CD1c-positive myeloid dendritic cell (primary cell): ENCODE data around the gene AKR1C1.
A peak's percentile ranks its signal among the peaks of the same experiment; 100 is the strongest.
"Not testable (repeated sequence)": the region's sequence is repeated elsewhere in the genome, so short reads cannot be mapped to it uniquely, and the experiment has no call there.

Experiments
- DNase-seq: peaks from one replicate; pipeline ENCODE4 v3.0.0-alpha.2; 2016; ENCODE audit errors: extremely low spot score

The AKR1C1 gene

DNA sequence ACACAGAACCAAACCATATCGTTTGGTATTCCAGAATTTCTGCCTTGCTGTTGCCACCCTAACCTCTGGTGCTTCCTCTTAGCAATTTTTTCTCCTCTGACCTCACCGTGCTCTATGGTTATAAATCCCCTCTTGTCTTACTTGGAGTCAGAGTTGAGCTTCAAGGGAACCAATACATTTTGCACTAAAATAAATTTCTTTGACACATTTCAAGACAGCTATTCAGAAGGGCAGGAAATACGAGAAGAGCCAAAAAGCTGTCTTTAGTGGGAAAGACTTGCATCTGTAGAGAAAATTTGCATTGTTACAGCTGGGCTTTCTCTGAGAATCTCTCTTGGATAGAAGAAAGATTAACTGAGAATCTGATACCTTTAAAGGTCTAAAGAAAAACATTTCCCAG is 54.9 kb downstream of the AKR1C1 start:
- DNase-seq, result no peak

DNA sequence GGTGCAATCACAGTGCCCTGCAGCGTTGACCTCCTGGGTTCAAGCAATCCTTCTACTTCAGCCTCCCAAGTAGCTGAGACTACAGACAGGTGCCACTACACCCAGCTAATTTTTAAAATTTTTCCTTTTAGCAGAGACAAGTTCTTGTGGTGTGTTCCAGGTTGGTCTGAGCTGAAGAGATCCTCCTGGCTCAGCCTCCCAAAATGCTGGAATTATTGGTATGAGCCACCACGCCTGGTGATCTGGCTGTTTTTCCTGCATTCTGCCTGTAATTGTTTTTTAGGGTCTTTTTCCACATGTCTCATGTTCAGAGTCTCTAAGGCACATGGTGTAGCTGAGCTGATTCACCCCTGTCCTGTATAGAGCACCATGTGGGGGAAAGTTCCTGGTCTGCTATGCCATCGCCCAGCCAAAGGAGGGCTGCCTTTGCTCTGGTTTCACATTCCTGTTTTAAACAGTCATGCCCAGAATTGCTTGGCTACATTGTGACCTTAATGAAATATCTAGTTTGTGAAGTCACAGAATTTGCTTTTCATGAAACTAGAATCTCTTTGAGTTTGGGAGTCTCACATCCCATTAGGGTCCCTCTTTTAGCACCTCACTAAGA is 55.6 kb downstream of the AKR1C1 start:
- DNase-seq, result not testable (repeated sequence)

DNA sequence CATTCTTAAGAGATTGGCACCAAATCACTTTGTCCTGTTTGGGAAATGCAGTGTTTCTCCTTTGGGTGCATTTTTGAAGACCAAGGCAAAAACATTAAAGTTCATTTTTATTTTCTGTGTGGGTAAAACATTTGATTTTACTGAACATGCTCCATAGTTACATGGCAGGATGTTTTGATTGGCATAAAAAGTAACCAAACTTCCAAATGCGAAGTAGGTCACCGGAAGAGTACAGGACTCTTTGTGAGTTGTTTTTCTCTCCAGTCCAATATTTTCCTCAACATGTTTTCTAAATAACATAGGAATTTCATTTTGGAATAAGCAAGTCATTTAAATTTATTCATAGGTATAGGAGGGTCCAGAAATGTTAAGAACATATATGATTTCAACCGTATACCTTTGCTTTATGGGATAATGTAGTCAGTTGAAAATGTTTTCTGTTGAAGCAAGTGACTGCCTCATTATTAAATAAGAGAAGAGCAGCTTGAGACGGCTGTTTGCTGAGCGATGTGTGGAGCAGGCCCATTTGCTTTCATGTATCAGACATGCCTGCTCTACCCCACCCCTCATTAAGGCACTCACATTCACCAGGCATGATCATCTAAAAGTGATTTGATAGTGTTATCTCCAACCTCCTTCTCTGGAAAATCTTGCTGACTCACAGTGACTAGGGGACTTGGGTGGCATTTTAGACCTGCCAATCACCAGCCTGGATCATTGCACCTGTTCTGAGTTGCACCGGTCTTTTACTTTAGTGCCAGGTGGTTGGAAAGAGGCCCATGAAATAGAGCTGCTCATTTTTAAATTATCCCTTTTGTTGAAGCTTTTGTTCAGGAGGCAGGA is 56.8 kb downstream of the AKR1C1 start:
- not testable (repeated sequence) for DNase-seq

DNA sequence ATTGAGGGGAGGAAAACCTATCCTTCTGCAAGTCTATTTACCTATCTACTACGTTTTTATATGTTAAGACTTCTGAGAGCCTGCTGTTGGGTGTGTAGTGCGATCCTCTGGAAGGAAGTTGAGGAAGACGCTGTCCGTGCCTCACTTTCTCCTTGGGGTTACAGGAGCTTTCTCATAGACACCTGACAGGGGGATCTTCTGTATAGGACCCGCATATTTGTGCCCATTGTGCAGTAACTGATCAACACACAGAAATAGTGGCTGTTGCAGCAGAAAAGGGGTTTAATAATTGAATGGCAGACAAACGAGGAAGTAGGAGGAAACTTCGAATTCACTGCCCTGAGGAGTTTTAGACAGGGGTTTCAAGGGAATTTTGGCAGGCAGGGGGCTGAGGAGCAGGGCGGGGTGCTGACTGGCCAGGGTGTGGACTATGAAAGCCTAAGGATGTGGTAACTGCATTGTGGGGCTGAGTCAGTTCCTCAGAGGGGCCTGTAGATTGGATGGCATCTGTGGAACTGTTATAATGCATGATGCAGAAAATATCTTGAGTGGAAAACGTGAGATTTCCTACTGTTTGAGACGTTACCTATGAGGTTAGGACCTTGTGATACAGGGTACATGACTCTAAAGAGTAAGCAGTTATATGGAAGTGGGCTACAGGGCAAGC is 58.5 kb downstream of the AKR1C1 start:
- DNase-seq, result not testable (repeated sequence)

DNA sequence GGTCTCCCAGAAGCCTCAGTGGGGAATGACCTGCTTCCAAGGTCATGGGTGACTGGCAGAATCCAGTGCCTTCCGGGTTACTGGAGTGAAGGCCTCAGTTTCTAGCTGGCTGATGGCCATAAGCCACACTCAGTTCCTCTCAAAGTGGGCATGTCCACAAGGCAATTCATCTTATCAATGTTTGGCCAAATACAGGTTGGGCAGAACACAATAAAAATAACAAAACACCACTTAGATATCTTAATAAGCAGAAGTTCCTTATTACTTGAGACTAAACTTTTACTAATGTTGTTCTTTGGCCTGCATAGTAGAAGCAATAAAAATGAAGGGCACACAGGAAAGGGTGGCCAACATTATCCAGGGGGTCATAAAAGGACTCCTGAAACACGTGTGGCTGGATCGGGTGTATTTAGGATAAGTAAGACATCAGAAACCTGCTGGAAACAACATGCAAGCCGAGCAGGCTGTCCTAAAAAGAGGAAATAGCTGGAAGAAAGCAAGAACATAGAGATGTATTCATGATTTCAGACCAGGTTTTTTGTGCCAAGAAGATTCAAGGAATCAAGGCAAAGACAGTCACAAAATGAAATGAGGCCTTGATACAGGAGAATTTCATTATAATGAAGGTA is 60.1 kb downstream of the AKR1C1 start:
- no peak for DNase-seq

DNA sequence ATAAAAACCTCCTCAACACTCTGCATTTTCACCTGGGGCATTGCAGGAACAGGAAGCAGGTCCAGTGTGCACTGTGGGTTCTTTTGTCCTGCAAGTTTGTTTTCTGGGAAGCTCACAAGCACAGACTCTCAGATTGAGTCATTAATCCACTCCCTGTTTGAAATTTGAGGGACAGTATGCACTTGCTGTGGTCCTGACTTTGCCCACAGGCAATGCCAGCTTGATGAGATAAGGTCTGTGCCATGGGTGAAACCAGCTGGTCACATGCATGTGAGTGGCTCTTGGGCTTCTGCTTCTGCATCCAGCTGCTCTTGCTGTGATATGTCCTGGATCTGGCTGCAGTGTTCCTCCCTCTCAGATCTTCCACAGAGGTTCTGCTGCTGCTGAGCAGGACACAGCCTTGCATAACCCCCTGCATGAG is 62.3 kb downstream of the AKR1C1 start:
- peak; percentile 57 for DNase-seq

DNA sequence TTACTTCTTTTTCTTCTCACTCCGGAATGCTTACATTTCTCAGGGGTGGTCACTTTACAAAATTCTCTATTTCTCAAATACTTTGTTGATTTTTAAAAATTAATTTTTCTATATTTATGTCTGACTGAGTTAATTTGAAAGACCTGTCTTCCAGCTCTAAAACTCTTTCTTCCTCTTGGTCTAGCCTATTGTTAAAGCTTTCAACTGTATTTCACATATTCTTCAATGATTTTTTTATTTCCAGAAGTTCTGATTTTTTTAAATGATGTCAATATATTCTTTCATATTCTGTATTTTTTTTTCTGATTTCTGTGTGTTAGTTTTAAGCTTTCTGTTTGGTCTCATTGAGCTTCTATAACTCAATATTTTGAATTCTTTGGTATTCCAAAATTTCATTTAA is 67.8 kb downstream of the AKR1C1 start:
- no peak for DNase-seq

DNA sequence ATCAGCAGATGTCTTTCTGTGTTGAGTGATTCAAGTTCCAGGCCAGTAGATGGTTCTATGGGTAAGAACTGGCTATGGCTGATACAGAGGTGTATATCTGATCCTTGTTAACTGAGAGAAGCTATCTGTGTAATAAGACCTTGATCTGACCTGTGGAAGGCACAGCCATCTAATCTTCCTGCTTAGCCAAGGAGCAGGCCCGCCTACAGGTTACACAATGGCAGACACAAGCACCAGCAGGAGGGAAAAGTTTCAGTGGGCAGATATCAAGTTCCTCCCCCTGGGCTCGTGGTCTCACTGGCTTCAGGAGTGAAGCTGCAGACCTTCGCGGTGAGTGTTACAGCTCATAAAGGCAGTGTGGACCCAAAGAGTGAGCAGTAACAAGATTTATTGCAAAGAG is 68.4 kb downstream of the AKR1C1 start:
- DNase-seq, result not testable (repeated sequence)

DNA sequence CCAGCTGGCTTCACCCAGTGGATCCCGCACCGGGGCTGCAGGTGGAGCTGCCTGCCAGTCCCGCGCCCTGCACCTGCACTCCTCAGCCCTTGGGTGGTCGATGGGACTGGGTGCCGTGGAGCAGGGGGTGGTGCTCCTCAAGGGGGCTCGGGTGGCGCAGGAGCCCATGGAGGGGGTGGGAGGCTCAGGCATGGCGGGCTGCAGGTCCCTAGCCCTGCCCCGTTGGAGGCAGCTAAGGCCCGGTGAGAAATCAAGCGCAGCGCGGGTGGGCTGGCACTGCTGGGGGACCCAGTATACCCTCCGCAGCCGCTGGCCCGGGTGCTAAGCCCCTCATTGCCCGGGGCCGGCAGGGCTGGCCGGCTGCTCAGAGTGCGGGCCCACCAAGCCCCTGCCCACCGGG is 69.2 kb downstream of the AKR1C1 start:
- DNase-seq, result not testable (repeated sequence)
